Smooth muscle cell (in vitro differentiated cells): ENCODE data around the gene PCNX1. TPM values are rescaled to one million over a fixed set of nuclear protein-coding genes. Genes with fewer than 3 reads are reported as not detected.
"Not testable (repeated sequence)": the region's sequence is repeated elsewhere in the genome, so short reads cannot be mapped to it uniquely, and the experiment has no call there.

ENCODE experiments used
- DNase-seq: peaks from one replicate; lab custom pipeline; 2025; ENCODE audit not compliant: unreplicated experiment; lab: John Stamatoyannopoulos, UW
- H2AFZ ChIP-seq: fragments of 200-600 bp; sonication (generic); 2 replicates; pipeline ENCODE4 v1.6.0; 2016; ENCODE audit warnings: antibody characterized with exemption, low read depth, mild to moderate bottlenecking
- H3F3A ChIP-seq: fragments of 200-600 bp; sonication (generic); 2 replicates; pipeline ENCODE4 v1.6.0; 2017; ENCODE audit warnings: antibody characterized with exemption, low read depth
- H3K27ac ChIP-seq: fragments of 200-600 bp; sonication (generic); 2 replicates; pipeline ENCODE4 v1.5.1; 2016; ENCODE audit warnings: low read depth, mild to moderate bottlenecking
- H3K27me3 ChIP-seq: fragments of 200-600 bp; sonication (generic); 2 replicates; pipeline ENCODE4 v1.6.1; 2016; ENCODE audit warnings: low read depth, mild to moderate bottlenecking
- H3K36me3 ChIP-seq: fragments of 200-600 bp; sonication (generic); 2 replicates; pipeline ENCODE4 v1.5.1; 2016; ENCODE audit warnings: low read depth
- H3K4me1 ChIP-seq: fragments of 200-600 bp; sonication (generic); 2 replicates; pipeline ENCODE4 v1.5.1; 2016; ENCODE audit warnings: low read depth
- H3K4me2 ChIP-seq: fragments of 200-600 bp; sonication (generic); 2 replicates; pipeline ENCODE4 v1.6.0; 2016; ENCODE audit warnings: mild to moderate bottlenecking
- H3K4me3 ChIP-seq: fragments of 200-600 bp; sonication (generic); 2 replicates; pipeline ENCODE4 v1.5.1; 2016; ENCODE audit warnings: mild to moderate bottlenecking
- H3K79me2 ChIP-seq: fragments of 200-600 bp; sonication (generic); 2 replicates; pipeline ENCODE4 v1.6.0; 2016; ENCODE audit warnings: low read depth, mild to moderate bottlenecking
- H3K9ac ChIP-seq: fragments of 200-600 bp; sonication (generic); 2 replicates; pipeline ENCODE4 v1.6.0; 2016; ENCODE audit warnings: low read depth
- H3K9me3 ChIP-seq: fragments of 200-600 bp; sonication (generic); replicated peaks from 2 replicates; pipeline ENCODE4 v1.5.1; 2016; ENCODE audit warnings: low read depth
- H4K20me1 ChIP-seq: fragments of 200-600 bp; sonication (generic); 2 replicates; pipeline ENCODE4 v1.6.0; 2016; ENCODE audit warnings: low read depth
- WGBS: methylation state at CpG from one replicate; pipeline ENCODE4 v1.1.7; 2016; ENCODE audit warnings: low lambda C conversion rate; 5-methylcytosine and 5-hydroxymethylcytosine counted together
- polyA plus RNA-seq: library from polyadenylated mRNA; unstranded; fragments of >200 nt; fragmentation: Nextera tagmentation; extraction: Ambion mirVana; gene quantifications from 2 replicates; pipeline ENCODE4 v1.2.1, GENCODE V29; 2016
- total RNA-seq: library from RNA; depleted of rRNA; stranded (reverse); fragments of >200 nt; gene quantifications from 2 replicates; pipeline ENCODE4 v1.2.3, GENCODE V29; 2014
- TF ChIP-seq, protein P1 (sequence below): fragments of 200-600 bp; sonication (generic); IDR thresholded peaks from 2 replicates; pipeline ENCODE4 v1.5.1; 2017; ENCODE audit warnings: borderline replicate concordance, mild to moderate bottlenecking, antibody characterized with exemption; ENCODE audit not compliant: insufficient read depth, poor library complexity, severe bottlenecking

PCNX1 gene
- total and polyA plus RNA-seq, 2 experiments from 2014 or later: 12.2 to 68.2 TPM

DNA sequence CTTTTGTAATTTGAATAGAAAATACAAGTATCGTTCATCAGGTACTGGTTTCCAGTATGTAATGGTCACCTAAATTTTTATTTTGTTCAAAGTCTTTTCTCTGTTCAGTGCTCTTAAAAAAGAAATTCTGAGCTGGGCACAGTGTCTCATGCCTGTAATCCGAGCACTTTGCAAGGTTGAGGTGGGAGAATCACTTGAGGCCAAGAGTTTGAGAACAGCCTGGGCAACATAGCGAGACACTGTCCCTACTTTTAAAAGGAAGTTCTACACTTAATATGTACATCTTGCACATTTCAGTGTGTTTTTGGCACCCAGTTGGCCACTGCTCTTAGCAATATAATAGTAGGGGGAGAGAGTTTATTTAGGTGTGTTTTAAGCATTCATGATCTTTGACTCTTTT is 27.9 kb downstream of the PCNX1 start:
- peaks cover 98% of the 10 kb centered on the region for H3K79me2 ChIP-seq
- TF ChIP-seq, protein P1, sequence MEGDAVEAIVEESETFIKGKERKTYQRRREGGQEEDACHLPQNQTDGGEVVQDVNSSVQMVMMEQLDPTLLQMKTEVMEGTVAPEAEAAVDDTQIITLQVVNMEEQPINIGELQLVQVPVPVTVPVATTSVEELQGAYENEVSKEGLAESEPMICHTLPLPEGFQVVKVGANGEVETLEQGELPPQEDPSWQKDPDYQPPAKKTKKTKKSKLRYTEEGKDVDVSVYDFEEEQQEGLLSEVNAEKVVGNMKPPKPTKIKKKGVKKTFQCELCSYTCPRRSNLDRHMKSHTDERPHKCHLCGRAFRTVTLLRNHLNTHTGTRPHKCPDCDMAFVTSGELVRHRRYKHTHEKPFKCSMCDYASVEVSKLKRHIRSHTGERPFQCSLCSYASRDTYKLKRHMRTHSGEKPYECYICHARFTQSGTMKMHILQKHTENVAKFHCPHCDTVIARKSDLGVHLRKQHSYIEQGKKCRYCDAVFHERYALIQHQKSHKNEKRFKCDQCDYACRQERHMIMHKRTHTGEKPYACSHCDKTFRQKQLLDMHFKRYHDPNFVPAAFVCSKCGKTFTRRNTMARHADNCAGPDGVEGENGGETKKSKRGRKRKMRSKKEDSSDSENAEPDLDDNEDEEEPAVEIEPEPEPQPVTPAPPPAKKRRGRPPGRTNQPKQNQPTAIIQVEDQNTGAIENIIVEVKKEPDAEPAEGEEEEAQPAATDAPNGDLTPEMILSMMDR: no peak
- H3F3A ChIP-seq: peaks cover 4% of the 10 kb centered on the region
- 91% methylated on average over 3 of the region's 3 CpGs for WGBS
- H3K9ac ChIP-seq: no peak overlapping the region
- no peaks in the 10 kb centered on the region for H3K9me3 ChIP-seq
- no peak overlapping the region for H2AFZ ChIP-seq
- peaks cover 95% of the 10 kb centered on the region for H4K20me1 ChIP-seq
- H3K27me3 ChIP-seq: no peaks in the 10 kb centered on the region
- H3K36me3 ChIP-seq: no peaks in the 10 kb centered on the region
- peaks cover 9% of the 10 kb centered on the region for H3K4me1 ChIP-seq
- H3K27ac ChIP-seq: peak overlapping the region; percentile 54
- no peak for DNase-seq
- peak overlapping the region; percentile 2 for H3K4me3 ChIP-seq
- no peak overlapping the region for H3K4me2 ChIP-seq

DNA sequence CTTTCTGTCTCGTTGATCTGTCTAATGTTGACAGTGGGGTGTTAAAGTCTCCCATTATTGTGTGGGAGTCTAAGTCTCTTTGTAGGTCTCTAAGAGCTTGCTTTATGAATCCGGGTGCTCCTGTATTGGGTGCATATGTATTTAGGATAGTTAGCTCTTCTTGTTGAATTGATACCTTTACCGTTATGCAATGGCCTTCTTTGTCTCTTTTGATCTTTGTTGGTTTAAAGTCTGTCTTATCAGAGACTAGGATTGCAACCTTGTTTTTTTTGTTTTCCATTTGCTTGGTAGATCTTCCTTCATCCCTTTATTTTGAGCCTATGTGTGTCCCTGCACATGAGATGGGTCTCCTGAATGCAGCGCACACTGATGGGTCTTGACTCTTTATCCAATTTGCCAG is 32.4 kb downstream of the PCNX1 start:
- not testable (repeated sequence) for H3K4me2 ChIP-seq
- 96% methylated on average over 4 of the region's 4 CpGs for WGBS
- peaks cover 98% of the 10 kb centered on the region for H3K79me2 ChIP-seq

DNA sequence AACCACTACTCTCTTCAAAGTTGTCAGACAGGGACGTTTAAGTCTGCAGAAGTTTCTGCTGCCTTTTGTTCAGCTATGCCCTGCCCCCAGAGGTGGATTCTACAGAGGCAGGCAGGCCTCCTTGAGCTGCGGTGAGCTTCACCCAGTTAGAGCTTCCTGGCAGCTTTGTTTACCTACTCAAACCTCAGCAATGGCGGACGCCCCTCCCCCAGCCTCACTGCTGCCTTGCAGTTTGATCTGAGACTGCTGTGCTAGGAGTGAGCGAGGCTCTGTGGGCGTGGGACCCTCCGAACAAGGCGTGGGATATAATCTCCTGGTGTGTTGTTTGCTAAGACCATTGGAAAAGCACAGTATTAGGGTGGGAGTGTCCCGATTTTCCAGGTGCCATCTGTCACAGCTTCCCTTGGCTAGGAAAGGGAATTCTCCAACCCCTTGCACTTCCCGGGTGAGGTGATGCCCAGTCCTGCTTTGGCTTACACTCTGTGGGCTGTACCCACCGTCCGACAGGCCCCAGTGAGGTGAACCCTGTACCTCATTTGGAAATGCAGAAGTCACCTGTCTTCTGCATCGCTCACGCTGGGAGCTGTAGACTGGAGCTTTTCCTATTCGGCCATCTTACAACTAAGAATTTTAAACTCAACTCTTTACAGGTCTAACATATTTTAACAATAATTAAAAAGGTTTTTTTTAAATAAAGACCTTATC is 34.5 kb downstream of the PCNX1 start:
- H3K79me2 ChIP-seq: peaks cover 98% of the 10 kb centered on the region
- H3K27me3 ChIP-seq: not testable (repeated sequence)

More for the DNA sequence above, 32.4 kb downstream of the PCNX1 start:
- H3K36me3 ChIP-seq, H3K27me3 ChIP-seq, H2AFZ ChIP-seq, H3K27ac ChIP-seq, H3K9ac ChIP-seq, H3K4me1 ChIP-seq, H3F3A ChIP-seq, H3K4me3 ChIP-seq, DNase-seq, H3K9me3 ChIP-seq: not testable (repeated sequence)
- peaks cover 79% of the 10 kb centered on the region for H4K20me1 ChIP-seq

GRCh38 chr14:70942342-70942706 is 35.1 kb downstream of the PCNX1 start:
- Histone ChIP-seq H3K79me2 (peaks cover 96% of the 10 kb centered on the region), H4K20me1 (peaks cover 63% of the 10 kb centered on the region)

More for the DNA sequence above, 34.5 kb downstream of the PCNX1 start:
- not testable (repeated sequence) for DNase-seq, H3K27ac ChIP-seq, H3K4me1 ChIP-seq, H3K9me3 ChIP-seq, H3K4me3 ChIP-seq, H3F3A ChIP-seq, H3K36me3 ChIP-seq, H2AFZ ChIP-seq, H3K9ac ChIP-seq, H3K4me2 ChIP-seq
- peaks cover 69% of the 10 kb centered on the region for H4K20me1 ChIP-seq
- WGBS: 93% methylated on average over 15 of the region's 15 CpGs

GRCh38 chr14:70942721-70943120 is 35.5 kb downstream of the PCNX1 start:
- WGBS: 94% methylated on average over 3 of the region's 3 CpGs
- H3K4me3 ChIP-seq, H3K9me3 ChIP-seq, H3K27ac ChIP-seq, H3K4me2 ChIP-seq, H3K27me3 ChIP-seq, H3K4me1 ChIP-seq, DNase-seq, H3F3A ChIP-seq, H3K9ac ChIP-seq, H2AFZ ChIP-seq: not testable (repeated sequence)
- peaks cover 14% of the 10 kb centered on the region for H3K36me3 ChIP-seq
- peaks cover 95% of the 10 kb centered on the region for H3K79me2 ChIP-seq
- peaks cover 59% of the 10 kb centered on the region for H4K20me1 ChIP-seq

More at GRCh38 chr14:70942342-70942706, 35.1 kb downstream of the PCNX1 start:
- H3K9me3 ChIP-seq: no peaks in the 10 kb centered on the region
- no peak overlapping the region for H3K9ac ChIP-seq
- H3K4me3 ChIP-seq: no peak overlapping the region
- H3K27ac ChIP-seq: no peak overlapping the region
- no peak for DNase-seq
- H3K4me2 ChIP-seq: no peak overlapping the region
- peaks cover 10% of the 10 kb centered on the region for H3K36me3 ChIP-seq
- no peaks in the 10 kb centered on the region for H3K4me1 ChIP-seq
- H3K27me3 ChIP-seq: no peaks in the 10 kb centered on the region
- no peak overlapping the region for H2AFZ ChIP-seq
- peaks cover 3% of the 10 kb centered on the region for H3F3A ChIP-seq
- TF ChIP-seq, protein P1: no peak
